Subcutaneous abdominal adipose tissue (tissue), 5 donors: Measurements from ENCODE around the gene MDGA2.

Experiments
- H3K27ac ChIP-seq: one replicate; pipeline ENCODE4 v1.7.0; 2013; ENCODE audit warnings: low read depth, mild to moderate bottlenecking, inconsistent platforms, low read length, moderate library complexity
- H3K27me3 ChIP-seq, 5 donors: one replicate each; pipeline ENCODE4 v1.7.0; 2013; ENCODE audit warnings: low read length in 5 of 5, inconsistent platforms in 1 of 5; ENCODE audit not compliant: control insufficient read depth in 5 of 5, insufficient read depth in 4 of 5
- H3K36me3 ChIP-seq, 5 donors: one replicate each; pipeline ENCODE4 v1.7.0; 2013; ENCODE audit warnings: low read length in 5 of 5; ENCODE audit not compliant: control insufficient read depth in 5 of 5, insufficient read depth in 5 of 5
- H3K4me1 ChIP-seq, 5 donors: one replicate each; pipeline ENCODE4 v1.7.0; 2013; ENCODE audit warnings: low read length in 5 of 5, mild to moderate bottlenecking in 3 of 5, moderate library complexity in 1 of 5; ENCODE audit not compliant: control insufficient read depth in 5 of 5, insufficient read depth in 5 of 5
- H3K4me3 ChIP-seq, 5 donors: one replicate each; pipeline ENCODE4 v1.7.0; 2013; ENCODE audit warnings: low read length in 5 of 5, low read depth in 1 of 5
- H3K9ac ChIP-seq, 5 donors: one replicate each; pipeline ENCODE4 v1.7.0; 2013; ENCODE audit warnings: low read length in 5 of 5, mild to moderate bottlenecking in 4 of 5, moderate library complexity in 3 of 5
- H3K9me3 ChIP-seq, 5 donors: one replicate each; pipeline ENCODE4 v1.7.0; 2013; ENCODE audit warnings: low read length in 5 of 5; ENCODE audit not compliant: control insufficient read depth in 5 of 5
- donor health status: healthy.
- donor health status: healthy.
- donor health status: healthy.
- donor health status: healthy.
- donor health status: healthy.

The MDGA2 gene

GRCh38 chr14:47557894-47558293 lies 117.5 kb downstream of the MDGA2 start:
- Histone ChIP-seq H3K4me1 (no peaks in the 10 kb centered on the region), H3K27me3 (no peaks in the 10 kb centered on the region), H3K36me3 (no peaks in the 10 kb centered on the region), H3K27ac (no peak overlapping the region), H3K9me3 (no peaks in the 10 kb centered on the region), H3K9ac (no peak overlapping the region), H3K4me3 (no peak overlapping the region)

GRCh38 chr14:47555333-47555732 lies 120.1 kb downstream of the MDGA2 start:
- Histone ChIP-seq H3K9me3 (no peaks in the 10 kb centered on the region), H3K4me3 (no peak overlapping the region), H3K27ac (no peak overlapping the region), H3K9ac (no peak overlapping the region), H3K4me1 (no peaks in the 10 kb centered on the region), H3K36me3 (no peaks in the 10 kb centered on the region), H3K27me3 (no peaks in the 10 kb centered on the region)

GRCh38 chr14:47549886-47550285 lies 125.5 kb downstream of the MDGA2 start:
- Histone ChIP-seq H3K9ac (no peak overlapping the region), H3K27ac (no peak overlapping the region), H3K27me3 (no peaks in the 10 kb centered on the region), H3K4me1 (no peaks in the 10 kb centered on the region), H3K9me3 (no peaks in the 10 kb centered on the region), H3K4me3 (no peak overlapping the region), H3K36me3 (no peaks in the 10 kb centered on the region)

- H3K4me1 ChIP-seq: no peaks in the 10 kb centered on the region
- H3K9me3 ChIP-seq: no peaks in the 10 kb centered on the region
- H3K27me3 ChIP-seq: no peaks in the 10 kb centered on the region
- no peak overlapping the region for H3K9ac ChIP-seq
- no peaks in the 10 kb centered on the region for H3K36me3 ChIP-seq
- H3K27ac ChIP-seq: no peak overlapping the region
- no peak overlapping the region for H3K4me3 ChIP-seq
These were observed 131.9 kb downstream of the MDGA2 start for GRCh38 chr14:47543459-47543858.

- Histone ChIP-seq H3K4me3 (no peak overlapping the region), H3K36me3 (no peaks in the 10 kb centered on the region), H3K4me1 (no peaks in the 10 kb centered on the region), H3K27me3 (no peaks in the 10 kb centered on the region), H3K9ac (no peak overlapping the region), H3K27ac (no peak overlapping the region), H3K9me3 (no peaks in the 10 kb centered on the region)
These were observed 133.7 kb downstream of the MDGA2 start for GRCh38 chr14:47541662-47542061.

- H3K36me3 ChIP-seq: no peaks in the 10 kb centered on the region
- H3K9ac ChIP-seq: no peak overlapping the region
- H3K27ac ChIP-seq: no peak overlapping the region
- H3K27me3 ChIP-seq: no peaks in the 10 kb centered on the region
- H3K4me3 ChIP-seq: no peak overlapping the region
- no peaks in the 10 kb centered on the region for H3K9me3 ChIP-seq
- H3K4me1 ChIP-seq: no peaks in the 10 kb centered on the region
These were observed 136.4 kb downstream of the MDGA2 start for GRCh38 chr14:47539031-47539461.

- no peaks in the 10 kb centered on the region for H3K36me3 ChIP-seq
- H3K27ac ChIP-seq: no peak overlapping the region
- no peaks in the 10 kb centered on the region for H3K4me1 ChIP-seq
- H3K4me3 ChIP-seq: no peak overlapping the region
- no peak overlapping the region for H3K9ac ChIP-seq
- H3K9me3 ChIP-seq: no peaks in the 10 kb centered on the region
- no peaks in the 10 kb centered on the region for H3K27me3 ChIP-seq
These were observed 139.1 kb downstream of the MDGA2 start for GRCh38 chr14:47536341-47536740.

GRCh38 chr14:47526591-47527244 lies 148.7 kb downstream of the MDGA2 start:
- Histone ChIP-seq H3K4me3 (no peak overlapping the region), H3K9ac (no peak overlapping the region), H3K27ac (no peak overlapping the region), H3K4me1 (no peaks in the 10 kb centered on the region), H3K9me3 (no peaks in the 10 kb centered on the region), H3K27me3 (no peaks in the 10 kb centered on the region), H3K36me3 (no peaks in the 10 kb centered on the region)

- no peak overlapping the region for H3K9ac ChIP-seq
- H3K36me3 ChIP-seq: no peaks in the 10 kb centered on the region
- H3K4me1 ChIP-seq: no peaks in the 10 kb centered on the region
- H3K27me3 ChIP-seq: no peaks in the 10 kb centered on the region
- H3K27ac ChIP-seq: no peak overlapping the region
- H3K9me3 ChIP-seq: no peaks in the 10 kb centered on the region
- no peak overlapping the region for H3K4me3 ChIP-seq
These were observed 150.9 kb downstream of the MDGA2 start for GRCh38 chr14:47524524-47524923.

GRCh38 chr14:47520382-47520781 lies 155.0 kb downstream of the MDGA2 start:
- H3K9ac ChIP-seq: no peak overlapping the region
- no peaks in the 10 kb centered on the region for H3K36me3 ChIP-seq
- no peak overlapping the region for H3K4me3 ChIP-seq
- H3K27ac ChIP-seq: no peak overlapping the region
- H3K9me3 ChIP-seq: no peaks in the 10 kb centered on the region
- no peaks in the 10 kb centered on the region for H3K4me1 ChIP-seq
- no peaks in the 10 kb centered on the region for H3K27me3 ChIP-seq

GRCh38 chr14:47511829-47512228 lies 163.6 kb downstream of the MDGA2 start:
- Histone ChIP-seq H3K9ac (no peak overlapping the region), H3K27me3 (no peaks in the 10 kb centered on the region), H3K36me3 (no peaks in the 10 kb centered on the region), H3K9me3 (no peaks in the 10 kb centered on the region), H3K4me1 (no peaks in the 10 kb centered on the region), H3K27ac (no peak overlapping the region), H3K4me3 (no peak overlapping the region)
